ENCODE measurements around the gene FIZ1. TPM values are rescaled to one million over a fixed set of nuclear protein-coding genes. Genes with fewer than 3 reads are reported as not detected.

FIZ1 gene
- total RNA-seq, 1 experiment from 2014 or later, result 21.5 TPM

- peaks cover 34 to 44% of the 10 kb centered on the region in 2 experiments for H3K4me1 Mint-ChIP-seq
- peaks cover 0 to 4% of the 10 kb centered on the region in 2 experiments; a peak in 3 of 5 replicates for H3K9me3 Mint-ChIP-seq
- peaks cover 13 to 16% (median 14%) of the 10 kb centered on the region in 3 experiments for H3K36me3 Mint-ChIP-seq (ENCODE audit: insufficient read depth in 1 of 3, low read depth in 3 of 3)
- WGBS (ENCODE audit: extremely low coverage, insufficient read length, low lambda C conversion rate), result no CpG with 5 or more reads among the region's 6 CpGs
- H3K27ac ChIP-seq (ENCODE audit: insufficient read length, low read depth, low read length), result no peak overlapping the region
- no peak overlapping the region for H2BK20ac ChIP-seq (ENCODE audit: low read depth, low read length, poor library complexity, severe bottlenecking)
- no peaks in the 10 kb centered on the region for H4K20me1 ChIP-seq (ENCODE audit: control insufficient read depth, insufficient read depth, insufficient read length)
- no peak overlapping the region for H3K4ac ChIP-seq (ENCODE audit: low read depth, low read length)
- no peak overlapping the region for H2BK15ac ChIP-seq (ENCODE audit: low read depth, low read length)
- no peak overlapping the region for H3T11ph ChIP-seq (ENCODE audit: low read length)
- 0 out of 2 replicates have a peak, but pooled peaks cover 2% of the 10 kb centered on the region for H3K4me1 ChIP-seq (ENCODE audit: insufficient read depth, low read length)
- peaks cover 11% of the 10 kb centered on the region; the same call in 1 of the 2 replicates for H3K79me2 ChIP-seq (ENCODE audit: insufficient read depth, low read length)
- no peak overlapping the region for H3K4me2 ChIP-seq (ENCODE audit: insufficient read depth, insufficient read length, low read length)
- no peak overlapping the region for H4K91ac ChIP-seq (ENCODE audit: insufficient read length, low read depth, low read length)
- H3K23ac ChIP-seq (ENCODE audit: insufficient read length, low read depth, low read length), result no peak overlapping the region
- peak overlapping the region in 1 of 3 experiments; percentile 96; a peak in 3 of 7 replicates for H3K27ac Mint-ChIP-seq
- H3K9ac ChIP-seq (ENCODE audit: extremely low read depth, insufficient read length, low read length), result no peak overlapping the region
- peak; percentile 67 for DNase-seq
- H2AFZ ChIP-seq (ENCODE audit: low read length), result no peak overlapping the region
- H3K27me3 ChIP-seq (ENCODE audit: insufficient read depth, low read length), result no peaks in the 10 kb centered on the region
- H3K14ac ChIP-seq (ENCODE audit: insufficient read depth, low read length), result no peak overlapping the region
- H3K56ac ChIP-seq (ENCODE audit: insufficient read length, low read depth, low read length), result no peak overlapping the region
- H3K9me3 ChIP-seq (ENCODE audit: control insufficient read depth, low read depth, low read length), result no peaks in the 10 kb centered on the region
- H2BK5ac ChIP-seq (ENCODE audit: insufficient read length, low read length), result no peak overlapping the region
- peaks cover 4% of the 10 kb centered on the region; the same call in 1 of the 2 replicates for H3K27me3 Mint-ChIP-seq (ENCODE audit: low read depth)
- TF ChIP-seq CTCF (conservative IDR thresholded peaks at IDR 0.05), result peak; percentile 67
- H3K4me3 Mint-ChIP-seq, result peak overlapping the region in 1 of 2 experiments; percentile 60; a peak in 2 of 5 replicates
- peaks cover 30% of the 10 kb centered on the region for H3K23me2 ChIP-seq (ENCODE audit: insufficient read length, low read depth, low read length, poor library complexity, severe bottlenecking)
- no peak overlapping the region for H4K5ac ChIP-seq (ENCODE audit: insufficient read length, low read depth, low read length)
- H2BK12ac ChIP-seq (ENCODE audit: insufficient read length, low read depth, low read length), result no peak overlapping the region
- peaks cover 6% of the 10 kb centered on the region for H3K79me1 ChIP-seq (ENCODE audit: insufficient read depth, low read depth, low read length, poor library complexity, severe bottlenecking)
- no peak overlapping the region for H3K18ac ChIP-seq (ENCODE audit: insufficient read length, low read depth, low read length)
- H4K8ac ChIP-seq (replicated peaks; ENCODE audit: insufficient read length, low read depth, low read length), result no peak overlapping the region
- no peak overlapping the region for H2AK5ac ChIP-seq (ENCODE audit: insufficient read length, low read length)
- H2BK120ac ChIP-seq (ENCODE audit: low read depth, low read length, poor library complexity, severe bottlenecking), result no peak overlapping the region
Observed at GRCh38 chr19:55638864-55639359, 39.6 kb upstream of the FIZ1 start.
